NT2/D1 (cell line): ENCODE measurements around the gene ANAPC2.

Experiments
- SUZ12 ChIP-seq: IDR thresholded peaks from 2 replicates; pipeline ENCODE4 v1.6.1; 2011; ENCODE audit not compliant: insufficient read length, insufficient read depth; ENCODE audit errors: extremely low read depth
- YY1 ChIP-seq: IDR thresholded peaks from 2 replicates; pipeline ENCODE4 v1.6.1; 2011; ENCODE audit not compliant: insufficient read length, insufficient read depth
- ZNF274 ChIP-seq: IDR thresholded peaks from 2 replicates; pipeline ENCODE4 v1.6.1; 2011; ENCODE audit warnings: mild to moderate bottlenecking, low read depth, low read length

DNA sequence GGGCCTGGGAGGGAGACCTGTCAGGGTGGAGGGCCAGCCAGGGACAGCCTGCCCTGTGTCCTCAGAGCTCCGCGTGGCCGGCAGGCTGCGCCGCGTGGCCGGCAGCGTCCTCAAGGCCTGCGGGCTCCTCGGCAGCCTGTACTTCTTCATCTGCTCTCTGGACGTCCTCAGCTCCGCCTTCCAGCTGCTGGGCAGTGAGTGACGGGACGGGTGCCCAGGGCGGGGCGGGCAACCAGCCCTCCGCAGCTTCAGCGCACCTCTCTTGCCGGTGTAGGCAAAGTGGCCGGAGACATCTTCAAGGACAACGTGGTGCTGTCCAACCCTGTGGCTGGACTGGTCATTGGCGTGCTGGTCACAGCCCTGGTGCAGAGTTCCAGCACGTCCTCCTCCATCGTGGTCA lies 44.1 kb upstream of the ANAPC2 start:
- no peak for TF ChIP-seq YY1
- TF ChIP-seq SUZ12 = no peak
- TF ChIP-seq ZNF274 = no peak
